Measurements from ENCODE around the gene KDM2A.

Gene KDM2A

DNA sequence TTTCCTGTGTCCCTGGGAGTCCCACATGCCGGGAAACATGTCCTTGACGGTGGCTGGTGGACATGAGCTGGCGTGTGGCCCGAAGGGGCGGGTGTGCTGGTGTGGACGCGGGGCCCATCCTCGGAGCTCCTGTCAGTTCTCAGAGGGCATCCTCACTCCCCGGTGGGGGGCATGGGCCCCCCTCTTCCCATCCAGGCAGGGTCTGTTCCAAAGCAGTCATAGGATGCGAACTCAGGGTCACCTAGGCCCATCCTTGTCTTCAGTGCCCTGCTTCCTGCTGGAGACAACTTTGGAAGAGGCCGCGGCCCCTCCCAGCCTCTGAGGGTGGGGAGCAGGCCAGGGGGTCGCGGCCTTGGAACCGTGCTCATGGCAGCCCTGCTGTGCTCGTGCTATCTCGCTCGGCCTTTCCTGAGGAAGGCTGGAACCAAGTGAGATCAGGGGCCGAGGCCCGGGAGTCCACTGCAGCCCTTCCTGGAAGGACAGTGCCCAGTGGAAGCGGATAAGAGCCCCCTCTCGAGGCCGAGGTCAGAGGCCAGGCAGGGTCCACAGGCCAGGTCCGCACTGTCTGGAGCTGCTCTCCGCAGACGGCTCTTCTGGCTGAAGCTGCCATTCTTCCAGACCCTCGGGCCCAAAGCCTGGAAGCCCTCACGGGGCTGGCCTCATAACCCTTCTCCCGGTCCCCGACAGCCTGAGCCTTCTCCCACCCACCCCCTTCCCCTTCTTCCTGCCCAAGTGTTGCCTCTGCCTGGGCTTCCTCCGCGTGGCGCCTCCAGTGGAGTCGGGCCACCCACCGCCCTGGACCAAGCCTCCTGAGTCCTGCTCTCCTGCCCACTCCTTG lies 155.9 kb downstream of the KDM2A start:
- no peak for FAIRE-seq

GRCh38 chr11:67275606-67276409 lies 156.7 kb downstream of the KDM2A start:
- FAIRE-seq, result no peak

DNA sequence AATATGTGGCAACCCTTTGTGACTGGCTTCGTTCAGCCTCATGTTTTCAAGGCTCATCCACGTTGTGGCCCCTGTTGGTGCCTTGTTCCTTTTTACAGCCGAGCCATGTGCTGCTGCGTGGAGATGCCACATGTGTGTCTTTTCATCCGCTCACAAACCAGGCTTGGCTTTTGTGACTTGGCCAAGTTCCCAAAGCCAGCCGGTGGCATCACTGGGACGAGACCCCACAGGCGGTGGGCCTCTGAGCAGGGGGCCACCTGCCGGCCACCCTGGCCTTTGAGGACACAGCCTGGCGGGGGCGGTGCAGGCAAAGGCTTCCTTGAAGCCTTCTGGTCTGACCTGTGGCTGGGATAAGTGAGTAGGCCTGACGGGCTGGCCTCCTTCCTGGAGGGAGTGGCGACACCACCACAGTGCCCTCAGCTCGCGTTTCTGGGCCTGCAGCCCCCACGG lies 157.7 kb downstream of the KDM2A start:
- FAIRE-seq, result no peak

DNA sequence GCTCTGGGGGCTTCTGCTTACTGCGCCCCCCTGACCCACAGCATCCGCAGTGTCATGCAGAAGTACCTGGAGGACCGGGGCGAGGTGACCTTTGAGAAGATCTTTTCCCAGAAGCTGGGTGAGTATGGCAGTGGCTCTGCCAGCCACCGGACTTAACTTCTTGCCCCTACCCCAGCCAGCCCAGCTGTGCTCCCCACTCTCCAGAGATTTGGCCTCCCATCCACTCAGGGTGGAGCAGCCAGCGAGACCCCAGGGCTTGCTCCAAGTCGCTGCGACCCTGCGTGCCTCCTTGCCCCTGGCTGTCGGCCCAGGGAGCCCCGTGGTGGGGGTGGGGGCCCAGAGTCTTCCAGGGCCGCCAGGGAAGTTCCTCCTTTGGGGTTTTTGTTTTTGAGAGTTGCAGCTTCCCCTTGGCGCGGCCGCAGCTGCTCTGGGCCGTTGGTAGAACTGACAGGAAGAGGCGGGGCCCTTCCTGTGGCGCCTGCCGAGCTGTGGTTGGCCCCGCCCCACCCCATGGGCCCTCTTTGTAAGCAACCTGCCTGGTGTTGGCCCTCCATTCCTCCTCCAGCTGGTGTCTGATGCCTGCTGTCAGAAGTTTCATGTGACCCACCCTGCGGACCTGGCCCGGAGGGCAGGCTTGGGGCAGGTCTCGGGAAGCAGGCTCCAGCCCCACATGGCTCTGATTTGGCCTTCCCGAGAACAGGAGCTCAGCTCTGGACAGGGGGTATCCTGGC lies 158.3 kb downstream of the KDM2A start:
- no peak for FAIRE-seq

- FAIRE-seq, result no peak
These were observed 159.3 kb downstream of the KDM2A start for GRCh38 chr11:67278135-67278938.

GRCh38 chr11:67278939-67279588 lies 160.0 kb downstream of the KDM2A start:
- FAIRE-seq, result no peak

GRCh38 chr11:67279589-67280340 lies 160.7 kb downstream of the KDM2A start:
- FAIRE-seq, result no peak

GRCh38 chr11:67280341-67280787 lies 161.3 kb downstream of the KDM2A start:
- no peak for FAIRE-seq

GRCh38 chr11:67280788-67281551 lies 161.9 kb downstream of the KDM2A start:
- FAIRE-seq, result no peak

DNA sequence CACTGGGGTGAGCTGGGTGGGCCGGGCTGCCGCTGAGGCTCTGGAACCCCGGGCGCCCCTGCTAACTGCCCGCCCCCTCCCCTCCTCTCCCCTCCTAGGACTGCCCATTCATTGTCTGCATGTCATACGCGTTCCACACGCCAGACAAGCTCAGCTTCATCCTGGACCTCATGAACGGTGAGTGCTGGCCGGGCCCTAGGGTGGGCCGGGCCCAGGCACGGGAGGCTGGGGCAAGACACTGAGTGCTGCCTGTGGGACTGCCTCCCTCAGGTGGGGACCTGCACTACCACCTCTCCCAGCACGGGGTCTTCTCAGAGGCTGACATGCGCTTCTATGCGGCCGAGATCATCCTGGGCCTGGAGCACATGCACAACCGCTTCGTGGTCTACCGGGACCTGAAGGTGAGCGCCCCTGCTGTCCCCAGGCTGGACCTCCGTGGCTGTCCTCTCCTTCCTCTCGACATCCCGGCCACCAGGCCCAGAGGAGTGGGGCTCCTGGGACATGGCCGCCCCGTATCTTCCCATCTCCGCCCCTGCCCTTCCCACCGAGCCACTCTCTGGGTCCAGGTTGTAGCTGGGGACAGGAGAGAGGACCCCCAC lies 162.6 kb downstream of the KDM2A start:
- FAIRE-seq, result no peak

DNA sequence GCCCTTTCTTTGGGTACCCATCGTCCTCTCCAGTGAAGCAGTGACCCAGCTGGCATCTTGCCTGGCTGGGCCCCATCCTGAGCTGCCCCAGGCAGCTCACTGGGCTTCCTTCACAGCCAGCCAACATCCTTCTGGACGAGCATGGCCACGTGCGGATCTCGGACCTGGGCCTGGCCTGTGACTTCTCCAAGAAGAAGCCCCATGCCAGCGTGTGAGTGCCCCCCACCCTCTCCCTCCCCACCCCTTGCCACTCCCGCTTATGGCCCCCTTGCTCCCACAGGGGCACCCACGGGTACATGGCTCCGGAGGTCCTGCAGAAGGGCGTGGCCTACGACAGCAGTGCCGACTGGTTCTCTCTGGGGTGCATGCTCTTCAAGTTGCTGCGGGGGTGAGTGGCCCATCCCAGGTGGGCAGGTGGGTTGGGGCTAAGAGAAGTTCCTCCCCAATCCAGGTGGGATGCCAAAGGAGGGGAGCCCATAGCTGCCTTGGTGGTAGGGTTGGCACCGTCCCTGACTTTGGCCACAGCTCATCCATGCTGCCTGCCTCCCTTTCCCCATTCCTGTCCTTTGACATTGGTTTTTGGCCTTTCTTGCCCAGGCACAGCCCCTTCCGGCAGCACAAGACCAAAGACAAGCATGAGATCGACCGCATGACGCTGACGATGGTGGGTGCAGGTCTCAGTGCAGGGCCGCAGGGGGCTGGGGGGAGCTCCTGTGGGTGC lies 163.3 kb downstream of the KDM2A start:
- no peak for FAIRE-seq

GRCh38 chr11:67282876-67283371 lies 163.9 kb downstream of the KDM2A start:
- no peak for FAIRE-seq

DNA sequence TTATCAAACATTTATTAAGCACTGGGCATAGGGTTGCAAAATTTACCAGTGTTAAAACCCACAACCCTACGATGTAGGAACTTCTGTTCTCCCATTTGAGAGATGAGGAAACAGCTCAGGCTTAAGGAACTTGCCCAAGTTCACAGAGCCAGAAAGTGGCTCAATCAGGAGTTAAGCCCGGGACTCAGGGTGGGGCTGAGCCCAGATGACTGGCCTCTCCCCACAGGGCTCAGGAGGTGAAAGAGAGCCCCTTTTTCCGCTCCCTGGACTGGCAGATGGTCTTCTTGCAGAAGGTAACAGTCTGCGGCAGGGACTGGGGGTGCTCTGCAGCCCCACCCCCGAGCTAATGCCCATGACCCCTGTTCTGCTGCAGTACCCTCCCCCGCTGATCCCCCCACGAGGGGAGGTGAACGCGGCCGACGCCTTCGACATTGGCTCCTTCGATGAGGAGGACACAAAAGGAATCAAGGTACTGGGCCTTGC lies 164.5 kb downstream of the KDM2A start:
- FAIRE-seq, result no peak

- FAIRE-seq, result no peak
These were observed 165.9 kb downstream of the KDM2A start for GRCh38 chr11:67284811-67285540.

- no peak for FAIRE-seq
These were observed 166.8 kb downstream of the KDM2A start for GRCh38 chr11:67285541-67286498.

- no peak for FAIRE-seq
These were observed 167.7 kb downstream of the KDM2A start for GRCh38 chr11:67286621-67287333.
